HG02885 (cell line): ENCODE results near the gene DNAH10.
"Not testable (repeated sequence)": the region's sequence is repeated elsewhere in the genome, so short reads cannot be mapped to it uniquely, and the experiment has no call there.

Experiments
- ATAC-seq: cut with Tn5 transposase; IDR thresholded peaks from one replicate; pipeline ENCODE4 v1.9.1; 2021; ENCODE audit warnings: mild to moderate bottlenecking; ENCODE audit not compliant: unreplicated experiment, poor library complexity

Gene DNAH10

GRCh38 chr12:123900871-123901376, 138.8 kb downstream of the DNAH10 start:
- ATAC-seq: no peak

DNA sequence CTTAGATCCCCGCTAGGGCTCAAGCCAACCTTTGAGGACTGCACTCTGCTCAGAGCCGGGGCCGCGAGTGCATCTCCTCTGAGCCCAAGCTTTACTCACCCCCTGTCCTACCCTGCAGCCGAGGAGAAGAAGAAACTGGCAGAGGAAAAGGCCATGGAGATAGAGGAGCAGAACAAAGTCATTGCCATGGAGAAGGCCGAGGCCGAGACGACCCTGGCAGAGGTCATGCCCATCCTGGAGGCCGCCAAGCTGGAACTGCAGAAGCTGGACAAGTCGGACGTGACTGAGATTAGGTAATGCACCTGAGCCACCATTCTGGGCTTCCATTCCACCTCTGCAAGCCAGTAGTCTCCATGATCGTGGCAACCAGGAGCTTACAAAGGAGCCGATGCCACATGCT, 140.7 kb downstream of the DNAH10 start:
- no peak for ATAC-seq

GRCh38 chr12:123903301-123904065, 141.4 kb downstream of the DNAH10 start:
- no peak for ATAC-seq

GRCh38 chr12:123905319-123905925, 143.3 kb downstream of the DNAH10 start:
- peak; percentile 38 for ATAC-seq

GRCh38 chr12:123906711-123907420, 144.8 kb downstream of the DNAH10 start:
- ATAC-seq: no peak

GRCh38 chr12:123907726-123908476, 145.8 kb downstream of the DNAH10 start:
- no peak for ATAC-seq

- ATAC-seq: no peak
Measured at GRCh38 chr12:123908884-123909725, 147.0 kb downstream of the DNAH10 start.

DNA sequence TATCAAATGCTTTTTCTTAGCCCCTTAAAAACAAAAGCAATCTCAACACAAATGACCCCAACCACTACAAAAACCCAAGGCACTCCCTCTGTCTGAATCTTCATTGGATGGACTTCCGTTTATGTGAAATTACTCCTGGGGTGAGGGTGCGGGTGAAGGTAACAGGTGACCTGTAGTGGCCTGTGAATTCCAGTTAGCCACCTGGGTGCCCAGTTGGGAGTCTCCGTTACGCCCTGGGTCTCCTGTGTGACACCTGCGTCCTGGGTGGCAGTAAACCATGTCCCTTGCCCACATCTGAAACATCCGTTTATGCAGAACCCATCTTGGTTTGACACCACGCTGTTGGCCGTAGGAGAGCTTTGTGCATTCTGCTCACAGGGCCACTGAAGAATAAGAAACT, 148.0 kb downstream of the DNAH10 start:
- ATAC-seq: no peak

DNA sequence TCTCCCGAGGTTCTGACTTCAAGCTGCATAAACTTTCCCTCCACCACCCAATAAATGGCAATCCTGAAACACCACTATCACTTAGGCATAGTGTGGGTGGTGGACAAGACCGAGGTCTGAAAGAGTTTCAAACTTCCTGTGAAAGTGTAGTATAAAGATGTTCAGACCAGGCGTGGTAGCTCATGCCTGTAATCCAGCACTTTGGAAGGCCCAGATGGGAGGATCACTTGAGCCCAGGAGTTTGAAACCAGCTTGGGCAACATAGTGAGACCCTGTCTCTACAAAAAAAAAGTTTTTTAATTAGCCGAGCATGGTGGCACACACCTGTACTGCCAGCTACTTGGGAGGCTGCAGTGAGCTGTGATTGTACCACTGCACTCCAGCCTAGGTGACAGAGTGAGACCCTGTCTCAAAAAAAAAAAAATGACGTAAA, 148.7 kb downstream of the DNAH10 start:
- ATAC-seq: no peak

DNA sequence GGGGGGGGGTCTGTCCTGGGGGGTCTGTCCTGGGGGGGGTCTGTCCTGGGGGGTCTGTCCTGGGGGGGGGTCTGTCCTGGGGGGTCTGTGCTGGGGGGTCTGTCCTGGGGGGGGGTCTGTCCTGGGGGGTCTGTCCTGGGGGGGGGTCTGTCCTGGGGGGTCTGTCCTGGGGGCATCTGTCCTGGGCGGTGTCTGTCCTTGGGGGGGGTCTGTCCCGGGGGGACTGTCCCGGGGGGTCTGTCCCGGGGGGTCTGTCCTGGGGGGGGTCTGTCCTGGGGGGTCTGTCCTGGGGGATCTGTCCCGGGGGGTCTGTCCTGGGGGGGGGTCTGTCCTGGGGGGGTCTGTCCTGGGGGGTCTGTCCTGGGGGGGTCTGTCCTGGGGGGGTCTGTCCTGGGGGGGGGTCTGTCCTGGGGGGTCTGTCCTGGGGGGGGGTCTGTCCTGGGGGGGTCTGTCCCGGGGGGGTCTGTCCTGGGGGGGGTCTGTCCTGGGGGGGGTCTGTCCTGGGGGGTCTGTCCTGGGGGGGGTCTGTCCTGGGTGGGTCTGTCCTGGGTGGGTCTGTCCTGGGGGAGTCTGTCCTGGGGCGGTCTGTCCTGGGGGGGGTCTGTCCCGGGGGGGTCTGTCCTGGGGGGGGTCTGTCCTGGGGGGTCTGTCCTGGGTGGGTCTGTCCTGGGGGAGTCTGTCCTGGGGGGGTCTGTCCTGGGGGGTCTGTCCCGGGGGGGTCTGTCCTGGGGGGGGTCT, 149.7 kb downstream of the DNAH10 start:
- ATAC-seq: not testable (repeated sequence)

DNA sequence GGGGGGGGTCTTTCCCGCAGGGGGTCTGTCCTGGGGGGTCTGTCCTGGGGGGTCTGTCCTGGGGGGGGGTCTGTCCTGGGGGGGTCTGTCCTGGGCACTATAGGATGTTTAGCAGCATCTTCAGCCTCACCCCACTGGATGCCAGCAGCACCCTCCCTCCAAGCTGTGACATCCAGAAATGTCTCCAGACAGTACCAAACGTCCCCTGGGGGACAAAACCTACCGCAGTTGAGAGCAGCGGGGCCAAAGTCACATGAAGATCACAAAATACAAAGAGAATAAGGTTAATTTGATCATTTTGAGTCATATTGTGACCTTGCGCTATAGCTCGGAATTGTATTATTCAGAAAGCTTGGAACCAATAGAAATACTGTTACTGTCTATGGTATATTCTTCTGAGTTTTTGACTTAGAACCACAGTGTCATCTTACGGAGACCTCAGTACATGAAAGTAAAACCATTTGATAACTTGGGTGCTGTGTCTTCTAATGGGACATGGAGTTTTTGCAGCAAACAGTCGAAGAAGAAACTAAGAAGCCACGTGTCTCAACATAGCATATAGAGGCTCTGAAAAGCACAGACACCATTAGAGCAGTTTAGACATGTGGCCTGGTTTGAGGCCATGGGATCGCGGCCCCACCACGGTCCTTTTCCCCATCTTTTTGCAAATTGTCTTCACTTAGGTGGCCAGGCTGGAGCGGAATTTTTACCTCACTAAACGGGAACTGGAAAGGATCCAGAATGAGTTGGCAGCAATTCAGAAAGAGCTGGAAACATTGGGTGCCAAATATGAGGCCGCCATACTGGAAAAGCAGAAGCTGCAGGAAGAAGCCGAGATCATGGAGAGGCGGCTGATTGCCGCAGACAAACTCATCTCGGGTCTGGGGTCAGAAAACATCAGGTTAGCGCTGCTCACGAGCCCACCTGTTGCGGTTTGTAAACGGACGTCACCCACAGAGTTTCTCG, 150.6 kb downstream of the DNAH10 start:
- ATAC-seq: no peak

- no peak for ATAC-seq
Measured at GRCh38 chr12:123914726-123915333, 152.7 kb downstream of the DNAH10 start.

DNA sequence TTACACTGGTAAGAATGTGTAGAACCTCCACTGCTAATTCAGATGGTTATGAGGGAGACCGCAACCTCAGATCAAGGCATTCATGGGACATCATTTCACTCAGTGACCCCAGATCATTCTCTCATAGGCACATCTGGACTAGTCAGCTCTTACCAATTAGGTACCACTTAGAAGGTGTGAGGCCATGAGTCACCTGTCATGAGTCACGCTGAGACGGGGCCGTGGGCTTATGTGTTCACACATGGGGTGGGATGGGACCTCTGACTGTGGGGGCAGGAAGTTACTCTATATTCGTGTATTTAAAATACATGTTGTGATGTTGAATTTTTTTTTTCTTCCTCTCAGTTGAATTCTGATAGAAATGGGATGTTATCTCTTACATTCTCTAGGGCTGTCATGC, 154.6 kb downstream of the DNAH10 start:
- ATAC-seq: no peak

GRCh38 chr12:123917337-123917850, 155.3 kb downstream of the DNAH10 start:
- ATAC-seq: no peak

DNA sequence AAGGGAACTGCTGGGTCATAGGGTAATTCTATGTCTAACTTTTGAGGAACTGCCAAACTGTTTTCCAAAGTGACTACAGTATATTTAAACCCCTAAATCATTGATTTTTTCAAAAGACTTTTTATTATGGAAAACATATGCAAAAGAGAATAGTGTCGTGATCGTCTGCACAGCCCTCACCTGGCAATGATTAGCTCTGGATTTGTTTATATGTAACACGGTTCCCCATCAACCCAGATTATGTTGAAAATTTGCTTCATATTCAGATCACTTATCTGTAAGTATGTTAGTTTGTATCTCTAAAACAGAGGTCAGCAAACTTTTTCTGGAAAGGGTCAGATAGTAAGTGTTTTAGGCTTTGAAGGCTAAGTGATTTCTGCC, 157.9 kb downstream of the DNAH10 start:
- ATAC-seq: no peak

DNA sequence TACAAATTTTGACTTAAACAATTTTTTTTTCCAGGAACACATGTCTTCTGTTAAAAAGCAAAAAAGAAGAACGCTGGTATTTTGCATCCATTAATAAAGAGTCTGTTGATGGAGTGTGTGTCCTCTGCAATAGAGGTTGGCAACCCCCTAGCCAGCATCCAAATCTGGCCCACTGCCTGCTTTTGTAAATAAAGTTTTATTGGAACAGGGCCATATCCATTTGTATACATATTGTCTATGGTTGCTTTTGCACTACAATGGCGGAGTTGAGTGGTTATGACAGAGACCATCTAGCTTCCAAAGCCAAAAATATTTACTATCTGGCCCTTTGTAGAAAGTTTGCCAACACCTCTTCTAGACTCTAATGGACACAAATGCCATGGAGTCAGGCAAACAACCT, 160.9 kb downstream of the DNAH10 start:
- no peak for ATAC-seq

GRCh38 chr12:123923927-123924326, 161.8 kb downstream of the DNAH10 start:
- no peak for ATAC-seq
